H1 (cell line): ENCODE data around the gene IDH2. TPM values are rescaled to one million over a fixed set of nuclear protein-coding genes. Genes with fewer than 3 reads are reported as not detected.

ENCODE experiments used
- CTCF ChIA-PET: fragments of 300-600 bp; sonication (Branson Sonifier 250); formaldehyde crosslinking; loops from one replicate; lab custom pipeline; 2021; ENCODE audit not compliant: partially characterized antibody; lab: Charles Lee
- POLR2A ChIA-PET: fragments of 300-600 bp; sonication (Branson Sonifier 250); formaldehyde crosslinking; loops from one replicate; lab custom pipeline; 2021; ENCODE audit warnings: inconsistent platforms; ENCODE audit not compliant: partially characterized antibody; lab: Charles Lee
- DNase-seq, 2 experiments: peaks; one replicate each; pipeline versions ENCODE4 v3.0.0 to v3.0.0-alpha.2; 2010 to 2022; ENCODE audit warnings: low spot score in 2 of 2, low read depth in 1 of 2, mixed read lengths in 1 of 2
- FAIRE-seq: peaks from 2 replicates; lab custom pipeline; 2011; peaks lifted over from hg19 to GRCh38; lab: Jason Lieb, UNC
- H2AFZ ChIP-seq: 2 replicates; pipeline ENCODE4 v1.8.1; 2012; ENCODE audit warnings: low read length, inconsistent platforms
- H2AK5ac ChIP-seq: 2 replicates; pipeline ENCODE4 v1.6.1; 2013; ENCODE audit warnings: low read depth, low read length
- H2BK120ac ChIP-seq: replicated peaks from 2 replicates; pipeline ENCODE3; 2013; ENCODE audit warnings: low read depth, low read length, inconsistent platforms
- H2BK12ac ChIP-seq: 2 replicates; pipeline ENCODE4 v1.6.1; 2013; ENCODE audit warnings: low read depth, low read length
- H2BK15ac ChIP-seq: 2 replicates; pipeline ENCODE4 v1.6.1; 2013; ENCODE audit warnings: low read length
- H2BK20ac ChIP-seq: 2 replicates; pipeline ENCODE4 v1.6.1; 2013; ENCODE audit warnings: low read length
- H2BK5ac ChIP-seq: 2 replicates; pipeline ENCODE4 v1.6.1; 2013; ENCODE audit warnings: low read depth, low read length
- H3K14ac ChIP-seq: 2 replicates; pipeline ENCODE4 v1.6.1; 2013; ENCODE audit warnings: inconsistent platforms; ENCODE audit not compliant: insufficient read length
- H3K18ac ChIP-seq: 2 replicates; pipeline ENCODE4 v1.6.1; 2013; ENCODE audit warnings: low read length; ENCODE audit errors: extremely low read depth
- H3K23ac ChIP-seq: 2 replicates; pipeline ENCODE4 v1.6.1; 2013; ENCODE audit warnings: inconsistent platforms; ENCODE audit not compliant: insufficient read length
- H3K23me2 ChIP-seq: 2 replicates; pipeline ENCODE4 v1.6.1; 2013; ENCODE audit warnings: low read depth, low read length
- H3K27ac ChIP-seq: 2 replicates; pipeline ENCODE4 v1.6.1; 2011; ENCODE audit warnings: low read depth, low read length, inconsistent platforms
- H3K27me3 ChIP-seq, 4 experiments: replicated peaks in 1 of 4; 1 replicate in 1 of 4; 2 replicates in 3 of 4; pipeline versions ENCODE4 v1.6.1 to v1.8.1; 2011 to 2013; ENCODE audit warnings: low read length in 3 of 4, mild to moderate bottlenecking in 3 of 4, inconsistent platforms in 2 of 4, mixed read lengths in 2 of 4, moderate library complexity in 1 of 4; ENCODE audit not compliant: control insufficient read depth in 3 of 4, insufficient read depth in 3 of 4; ENCODE audit errors: extremely low read depth in 1 of 4
- H3K36me3 ChIP-seq, 4 experiments: 2 replicates each; pipeline versions ENCODE4 v1.6.1 to v1.8.1; 2011 to 2013; ENCODE audit warnings: mild to moderate bottlenecking in 4 of 4, low read length in 3 of 4, moderate library complexity in 2 of 4, control low read depth in 1 of 4, inconsistent platforms in 1 of 4; ENCODE audit not compliant: insufficient read depth in 4 of 4, control insufficient read depth in 2 of 4
- H3K4ac ChIP-seq: replicated peaks from 2 replicates; pipeline ENCODE3; 2013; ENCODE audit warnings: low read length, low read depth, mixed read lengths, inconsistent platforms; ENCODE audit not compliant: insufficient read length
- H3K4me1 ChIP-seq, 4 experiments: replicated peaks in 1 of 4; 1 replicate in 1 of 4; 2 replicates in 3 of 4; pipeline versions ENCODE4 v1.6.1 to v1.8.1; 2011 to 2013; ENCODE audit warnings: low read length in 3 of 4, inconsistent platforms in 2 of 4, mixed read lengths in 1 of 4; ENCODE audit not compliant: insufficient read depth in 4 of 4, control insufficient read depth in 3 of 4
- H3K4me2 ChIP-seq, 2 experiments: 2 replicates each; pipeline versions ENCODE4 v1.6.1 to v1.8.1; 2011 to 2013; ENCODE audit warnings: low read depth in 2 of 2, low read length in 2 of 2, control low read depth in 1 of 2, inconsistent platforms in 1 of 2, mild to moderate bottlenecking in 1 of 2; ENCODE audit not compliant: insufficient read depth in 1 of 2
- H3K4me3 ChIP-seq, 4 experiments: fragments of 200-600, 300-600 bp in 1 of 4; sonication (generic), shearing (Covaris generic), sonication (Bioruptor Twin) in 1 of 4; 2 replicates each; pipeline versions ENCODE4 v1.5.1 to v1.8.1; 2011 to 2016; ENCODE audit warnings: low read length in 4 of 4, low read depth in 3 of 4, control low read depth in 2 of 4, inconsistent platforms in 2 of 4, mild to moderate bottlenecking in 2 of 4, mixed read lengths in 1 of 4, moderate library complexity in 1 of 4; ENCODE audit not compliant: insufficient read depth in 2 of 4; ENCODE audit errors: extremely low read depth in 1 of 4
- H3K56ac ChIP-seq: replicated peaks from 2 replicates; pipeline ENCODE3; 2013; ENCODE audit warnings: low read depth, mild to moderate bottlenecking, mixed read lengths, low read length, inconsistent platforms; ENCODE audit not compliant: insufficient read length
- H3K79me1 ChIP-seq: 2 replicates; pipeline ENCODE4 v1.6.1; 2013; ENCODE audit warnings: low read depth, low read length, control low read depth
- H3K79me2 ChIP-seq, 2 experiments: 2 replicates each; pipeline versions ENCODE4 v1.6.1 to v1.8.1; 2012 to 2013; ENCODE audit warnings: low read length in 2 of 2, mild to moderate bottlenecking in 2 of 2, inconsistent platforms in 1 of 2; ENCODE audit not compliant: insufficient read depth in 2 of 2, control insufficient read depth in 1 of 2
- H3K9ac ChIP-seq, 4 experiments: replicated peaks in 1 of 4; 1 replicate in 1 of 4; 2 replicates in 3 of 4; pipeline versions ENCODE4 v1.6.1 to v1.8.1; 2011 to 2013; ENCODE audit warnings: low read depth in 3 of 4, low read length in 3 of 4, control low read depth in 2 of 4, mild to moderate bottlenecking in 2 of 4, moderate library complexity in 2 of 4, inconsistent platforms in 1 of 4; ENCODE audit errors: extremely low read depth in 1 of 4
- H3K9me3 ChIP-seq, 2 experiments: 2 replicates each; pipeline versions ENCODE4 v1.6.1 to v1.8.1; 2012 to 2013; ENCODE audit warnings: mild to moderate bottlenecking in 2 of 2, moderate library complexity in 2 of 2, control low read depth in 1 of 2, inconsistent platforms in 1 of 2, low read depth in 1 of 2, low read length in 1 of 2, mixed read lengths in 1 of 2; ENCODE audit not compliant: insufficient read depth in 2 of 2
- H4K20me1 ChIP-seq, 2 experiments: replicated peaks in 1 of 2; 2 replicates each; pipeline versions ENCODE3 to v1.8.1; 2011 to 2013; ENCODE audit warnings: inconsistent platforms in 2 of 2, low read length in 2 of 2, mild to moderate bottlenecking in 1 of 2; ENCODE audit not compliant: insufficient read depth in 2 of 2, control insufficient read depth in 1 of 2
- H4K5ac ChIP-seq: 2 replicates; pipeline ENCODE4 v1.6.1; 2013; ENCODE audit warnings: low read length, low read depth, mixed read lengths, inconsistent platforms; ENCODE audit not compliant: insufficient read length
- H4K8ac ChIP-seq: 2 replicates; pipeline ENCODE4 v1.8.0; 2013; ENCODE audit warnings: mild to moderate bottlenecking, moderate library complexity, low read length, inconsistent platforms; ENCODE audit not compliant: insufficient read depth; ENCODE audit errors: extremely low read depth
- H4K91ac ChIP-seq: replicated peaks from 2 replicates; pipeline ENCODE3; 2013; ENCODE audit warnings: low read length, mixed read lengths, inconsistent platforms; ENCODE audit not compliant: insufficient read length
- ATF2 ChIP-seq: IDR thresholded peaks from 2 replicates; pipeline ENCODE4 v1.6.1; 2012; ENCODE audit warnings: low read length, inconsistent platforms
- CBX5 ChIP-seq: fragments of 300-800, 300-1000 bp; sonication (generic); IDR thresholded peaks from 2 replicates; pipeline ENCODE4 v1.7.1; 2016; ENCODE audit warnings: antibody characterized with exemption, low read length, low read depth
- CTBP2 ChIP-seq: IDR thresholded peaks from 2 replicates; pipeline ENCODE4 v1.7.0; 2011; ENCODE audit warnings: borderline replicate concordance, mild to moderate bottlenecking, moderate library complexity, mixed read lengths, low read length; ENCODE audit not compliant: insufficient read depth, insufficient read length
- EZH2 ChIP-seq: fragments of 200-600 bp; sonication (generic); IDR thresholded peaks from 2 replicates; pipeline ENCODE4 v1.7.1; 2012; ENCODE audit warnings: low read depth, mild to moderate bottlenecking, moderate library complexity, low read length, inconsistent platforms; ENCODE audit not compliant: severe bottlenecking
- HDAC6 ChIP-seq: IDR thresholded peaks from one replicate; pipeline ENCODE4 v1.7.1; 2012; ENCODE audit warnings: low read depth, mild to moderate bottlenecking, inconsistent platforms, low read length, moderate library complexity
- POLR2A ChIP-seq, 2 experiments: IDR thresholded peaks; 1 replicate in 1 of 2; 2 replicates in 1 of 2; pipeline ENCODE4 v1.6.1; 2011; ENCODE audit warnings: low read depth in 2 of 2, low read length in 2 of 2, mild to moderate bottlenecking in 2 of 2; ENCODE audit errors: control extremely low read depth in 1 of 2
- SIN3A ChIP-seq, 2 experiments: IDR thresholded peaks in 1 of 2; conservative IDR thresholded peaks in 1 of 2; 2 replicates each; pipeline ENCODE4 v1.6.1; 2011 to 2012; ENCODE audit warnings: low read length in 2 of 2, improper control_type of control experiment in 1 of 2, low read depth in 1 of 2, mild to moderate bottlenecking in 1 of 2
- TBP ChIP-seq: IDR thresholded peaks from 2 replicates; pipeline ENCODE4 v1.6.1; 2011; ENCODE audit warnings: low read depth, low read length, improper control_type of control experiment
- TCF12 ChIP-seq: IDR thresholded peaks from 2 replicates; pipeline ENCODE4 v1.6.1; 2011; ENCODE audit warnings: low read depth, mild to moderate bottlenecking, low read length
- WGBS, 2 experiments: shearing (Covaris generic) in 1 of 2; methylation state at CpG; one replicate each; pipeline versions ENCODE4 v1.1.6 to v1.1.7; 2013 to 2015; ENCODE audit warnings: low lambda C conversion rate in 2 of 2, mixed read lengths in 2 of 2, inconsistent platforms in 1 of 2, low coverage in 1 of 2, missing lambda C conversion rate in 1 of 2; ENCODE audit not compliant: insufficient replicate concordance in 2 of 2, insufficient coverage in 1 of 2, insufficient read length in 1 of 2; ENCODE audit errors: extremely low coverage in 1 of 2, missing lambda C conversion rate in 1 of 2; 5-methylcytosine and 5-hydroxymethylcytosine counted together
- polyA plus RNA-seq, 7 experiments: library from polyadenylated mRNA; depleted of rRNA in 3 of 7; stranded (reverse) in 5 of 7; unstranded in 2 of 7; fragments of >200 nt in 5 of 7; fragments of 200-250 nt in 2 of 7; gene quantifications; 1 replicate in 5 of 7; 2 replicates in 1 of 7; 4 replicates in 1 of 7; pipeline versions ENCODE4 v1.2.1 to v1.2.3, GENCODE V29; 2011 to 2013; ENCODE audit warnings: missing spikeins in 2 of 7, mixed read lengths in 2 of 7
- total RNA-seq: library from RNA; stranded (reverse); fragmentation: NEBNext Ultra II Directional; extraction: Animal tissue kit (Norgen Biotek cat#: 25700); gene quantifications from 2 replicates; pipeline ENCODE4 v1.2.1, GENCODE V29; 2021

The IDH2 gene
- total and polyA plus RNA-seq, 2 of the 8 experiments (the other 6 are each of a cell fraction or from before 2014, with no cell fraction given): 64.2 to 84.6 TPM

- no peak overlapping the region for H3K56ac ChIP-seq
- no peak overlapping the region for H4K5ac ChIP-seq
- peaks cover 3% of the 10 kb centered on the region; the same call in 1 of the 2 replicates for H3K23me2 ChIP-seq
- H4K91ac ChIP-seq: no peak overlapping the region
- no peak overlapping the region for H3K4me3 ChIP-seq
- no peaks in the 10 kb centered on the region for H4K20me1 ChIP-seq
- no peak overlapping the region; the same call in 1 of the 2 replicates for H3K18ac ChIP-seq
- H3K36me3 ChIP-seq: no peaks in the 10 kb centered on the region
- H3K23ac ChIP-seq: no peak overlapping the region
- H2BK20ac ChIP-seq: no peak overlapping the region
- H4K8ac ChIP-seq: no peak overlapping the region
- no peak for DNase-seq
- WGBS, 2 experiments: 88% methylated on average over 14 of the region's 14 CpGs; no CpG with 5 or more reads in 1 of the 2 experiments
- no peaks in the 10 kb centered on the region for H3K79me2 ChIP-seq
- no peak overlapping the region for H2BK12ac ChIP-seq
- H3K9ac ChIP-seq: no peak overlapping the region
- peak overlapping the region; percentile 7; the same call in 1 of the 2 replicates for H2AFZ ChIP-seq
- H3K4me2 ChIP-seq: no peak overlapping the region
- H3K27me3 ChIP-seq: no peaks in the 10 kb centered on the region; a peak in 1 of 7 replicates
- no peak overlapping the region for H2BK120ac ChIP-seq
- ChIA-PET POLR2A (interaction anchor here (0.9 to 1.8 kb wide), 3 partner anchors 8 to 148 kb away, joined by 3 to 5 read pairs (median 3); no protein-coding TSS in a partner anchor), CTCF (interaction anchor here (0.9 to 12.3 kb wide), 9 partner anchors 9 to 75 kb away, joined by 3 to 115 read pairs (median 4); no protein-coding TSS in a partner anchor)
- no peaks in the 10 kb centered on the region for H3K79me1 ChIP-seq
- peaks cover 5 to 10% (median 6%) of the 10 kb centered on the region in 4 experiments for H3K4me1 ChIP-seq
- no peak overlapping the region for H3K14ac ChIP-seq
- no peak overlapping the region for H2BK5ac ChIP-seq
- H3K9me3 ChIP-seq: no peaks in the 10 kb centered on the region
- FAIRE-seq: no peak
- no peak overlapping the region for H3K27ac ChIP-seq
- H2AK5ac ChIP-seq: no peak overlapping the region
- H2BK15ac ChIP-seq: no peak overlapping the region
- H3K4ac ChIP-seq: no peak overlapping the region
- no peak for TF ChIP-seq ATF2
- no peak for TF ChIP-seq POLR2A (IDR thresholded peaks at IDR 0.05; ENCODE audit: control extremely low read depth in 1 of 2, low read depth in 2 of 2, low read length in 2 of 2)
- TF ChIP-seq EZH2: no peak
- TF ChIP-seq HDAC6: no peak
- no peak for TF ChIP-seq TBP
- TF ChIP-seq SIN3A (conservative IDR thresholded peaks at IDR 0.05 in 1 of 2, IDR thresholded peaks at IDR 0.05 in 1 of 2; ENCODE audit: low read depth in 1 of 2, low read length in 2 of 2): no peak
- no peak for TF ChIP-seq CTBP2
- TF ChIP-seq TCF12: no peak
- TF ChIP-seq CBX5: no peak
These were observed 47.5 kb upstream of the IDH2 start for GRCh38 chr15:90149609-90150340.
